Measurements from ENCODE around the gene ZBTB21. TPM values are rescaled to one million over a fixed set of nuclear protein-coding genes. Genes with fewer than 3 reads are reported as not detected.

Gene ZBTB21
- total and polyA plus RNA-seq, 5 experiments from 2014 or later = 4.2 to 33.3 (median 6.3) TPM

DNA sequence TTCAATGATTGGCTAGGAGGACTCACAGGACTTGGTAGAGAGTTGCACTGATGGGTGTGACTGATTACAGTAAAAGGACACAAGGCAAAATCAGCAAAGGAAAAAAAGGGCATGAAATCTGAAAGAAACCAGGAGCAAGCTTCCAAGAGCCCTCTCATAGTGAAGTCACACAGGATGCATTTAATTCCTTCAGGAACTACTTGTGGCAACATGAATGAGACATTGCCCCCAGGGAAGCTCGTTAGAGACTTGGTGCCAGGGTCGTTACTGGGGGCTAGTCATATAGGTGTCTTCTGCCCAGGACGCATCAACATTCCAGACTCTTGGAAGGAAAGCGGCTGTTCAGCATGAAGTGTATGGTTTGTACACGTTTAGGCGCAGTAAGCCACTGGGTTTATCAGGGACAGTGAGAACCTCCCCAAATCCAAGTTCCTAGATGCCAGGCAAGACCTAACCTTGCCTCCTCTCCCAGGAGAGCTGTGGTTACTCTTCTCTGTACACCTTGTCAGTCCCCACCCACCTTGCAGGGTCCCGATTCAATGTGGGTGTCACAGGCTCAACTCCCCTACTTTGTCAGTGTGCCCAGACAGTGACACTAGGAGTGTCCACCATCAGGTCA, 30.3 kb downstream of the ZBTB21 start:
- Mint-ChIP-seq H3K27me3 (no peaks in the 10 kb centered on the region), H3K4me3 (no peak overlapping the region), H3K9me3 (peaks cover 0 to 27% (median 11%) of the 10 kb centered on the region in 9 donors), H3K36me3 (peaks cover 0 to 11% (median 6%) of the 10 kb centered on the region in 3 donors), H3K27ac (no peak overlapping the region), H3K4me1 (peaks cover under 1 to 4% (median 3%) of the 10 kb centered on the region in 4 donors)
- DNase-seq (no peak), ATAC-seq (no peak)
- POLR2A ChIA-PET = no interaction called here

- no peak for DNase-seq
- no peak overlapping the region for H3K4me3 Mint-ChIP-seq
- H3K27ac Mint-ChIP-seq = no peak overlapping the region
- H3K36me3 Mint-ChIP-seq = peaks cover 0 to 11% (median 6%) of the 10 kb centered on the region in 3 donors
- POLR2A ChIA-PET = no interaction called here
- ATAC-seq = no peak
- H3K9me3 Mint-ChIP-seq = peaks cover 0 to 27% (median 11%) of the 10 kb centered on the region in 9 donors
- H3K27me3 Mint-ChIP-seq = no peaks in the 10 kb centered on the region
- H3K4me1 Mint-ChIP-seq = peaks cover 5 to 9% (median 8%) of the 10 kb centered on the region in 4 donors
These were observed 30.8 kb downstream of the ZBTB21 start for GRCh38 chr21:41979335-41979734.

GRCh38 chr21:41977034-41977950, 32.9 kb downstream of the ZBTB21 start:
- H3K9me3 Mint-ChIP-seq = peaks cover 0 to 13% (median 4%) of the 10 kb centered on the region in 9 donors
- H3K4me3 Mint-ChIP-seq = no peak overlapping the region
- peaks cover 11 to 20% (median 15%) of the 10 kb centered on the region in 4 donors for H3K4me1 Mint-ChIP-seq
- H3K27me3 Mint-ChIP-seq = no peaks in the 10 kb centered on the region
- POLR2A ChIA-PET = interaction anchor here (0.6 kb wide), 1 partner anchor 208 kb away, joined by 3 read pairs; no protein-coding TSS in a partner anchor
- peak in 1 of 10 donors; percentile 30 for DNase-seq
- H3K36me3 Mint-ChIP-seq = peaks cover 0 to 8% (median 2%) of the 10 kb centered on the region in 3 donors
- ATAC-seq = no peak
- H3K27ac Mint-ChIP-seq = peak overlapping the region in 1 of 10 donors; percentile 52

GRCh38 chr21:41976611-41977010, 33.5 kb downstream of the ZBTB21 start:
- no peak for ATAC-seq
- POLR2A ChIA-PET = no interaction called here
- Mint-ChIP-seq H3K4me1 (peaks cover 11 to 20% (median 15%) of the 10 kb centered on the region in 4 donors), H3K36me3 (peaks cover 0 to 6% (median 2%) of the 10 kb centered on the region in 3 donors), H3K4me3 (no peak overlapping the region), H3K9me3 (peaks cover 0 to 9% (median 4%) of the 10 kb centered on the region in 9 donors), H3K27me3 (no peaks in the 10 kb centered on the region), H3K27ac (no peak overlapping the region)
- DNase-seq = peak in 1 of 10 donors; percentile 45

- Mint-ChIP-seq H3K36me3 (peaks cover 0 to 6% (median 2%) of the 10 kb centered on the region in 3 donors), H3K4me1 (peaks cover 11 to 20% (median 15%) of the 10 kb centered on the region in 4 donors), H3K4me3 (peak overlapping the region in 1 of 10 donors; percentile 29), H3K27me3 (no peaks in the 10 kb centered on the region), H3K9me3 (peaks cover 0 to 9% (median 4%) of the 10 kb centered on the region in 9 donors), H3K27ac (peak overlapping the region in 1 of 10 donors; percentile 34)
- POLR2A ChIA-PET = interaction anchor here (1.0 kb wide), 1 partner anchor 9 kb away, joined by 3 read pairs; no protein-coding TSS in a partner anchor
- no peak for ATAC-seq
- peak in 1 of 10 donors; percentile 37 for DNase-seq
These were observed 34.5 kb downstream of the ZBTB21 start for GRCh38 chr21:41975391-41976272.

DNA sequence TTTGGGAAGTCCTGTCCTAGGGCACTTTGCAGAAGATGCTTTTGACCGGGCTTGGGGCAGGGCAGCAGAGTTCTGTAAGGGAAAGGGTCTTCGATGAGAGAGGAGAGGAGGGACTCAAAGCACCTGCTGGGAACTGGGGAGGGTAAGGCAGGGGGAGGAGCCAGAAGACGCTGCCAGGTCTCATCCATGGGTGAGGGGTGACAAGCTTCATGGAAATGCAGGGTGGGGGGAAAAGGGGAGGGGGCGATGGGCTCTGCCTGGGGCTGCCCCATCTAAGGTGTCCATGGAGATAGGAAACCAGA, 35.5 kb downstream of the ZBTB21 start:
- peak overlapping the region in 3 of 10 donors; percentile 18 to 74 (median 63) for H3K4me3 Mint-ChIP-seq
- H3K36me3 Mint-ChIP-seq = peaks cover 0 to 6% (median 2%) of the 10 kb centered on the region in 3 donors
- no peaks in the 10 kb centered on the region for H3K27me3 Mint-ChIP-seq
- POLR2A ChIA-PET = no interaction called here
- peaks cover 0 to 9% (median 4%) of the 10 kb centered on the region in 9 donors for H3K9me3 Mint-ChIP-seq
- ATAC-seq (no peak), DNase-seq (peak in 1 of 10 donors; percentile 14)
- H3K27ac Mint-ChIP-seq = peak overlapping the region in 4 of 10 donors; percentile 60 to 86 (median 76)
- H3K4me1 Mint-ChIP-seq = peaks cover 11 to 20% (median 15%) of the 10 kb centered on the region in 4 donors

GRCh38 chr21:41973861-41974751, 36.1 kb downstream of the ZBTB21 start:
- peak overlapping the region in 8 of 10 donors; percentile 16 to 91 (median 83) for H3K27ac Mint-ChIP-seq

GRCh38 chr21:41973427-41973831, 36.7 kb downstream of the ZBTB21 start:
- Mint-ChIP-seq H3K4me1 (peaks cover 11 to 20% (median 15%) of the 10 kb centered on the region in 4 donors), H3K9me3 (peaks cover 0 to 4% (median 0%) of the 10 kb centered on the region in 9 donors), H3K27me3 (no peaks in the 10 kb centered on the region), H3K36me3 (peaks cover 0 to 2% (median 0%) of the 10 kb centered on the region in 3 donors), H3K27ac (peak overlapping the region in 1 of 10 donors; percentile 82), H3K4me3 (peak overlapping the region in 2 of 10 donors; percentile 57 to 74)
- DNase-seq (peak in 1 of 10 donors; percentile 8), ATAC-seq (no peak)
- POLR2A ChIA-PET = no interaction called here

More at GRCh38 chr21:41973861-41974751, 36.1 kb downstream of the ZBTB21 start:
- Mint-ChIP-seq H3K36me3 (peaks cover 0 to 2% (median 2%) of the 10 kb centered on the region in 3 donors), H3K4me1 (peaks cover 11 to 20% (median 15%) of the 10 kb centered on the region in 4 donors), H3K4me3 (peak overlapping the region in 9 of 10 donors; percentile 40 to 74 (median 60)), H3K27me3 (no peaks in the 10 kb centered on the region), H3K9me3 (peaks cover 0 to 4% (median 2%) of the 10 kb centered on the region in 9 donors)
- DNase-seq (peak in 4 of 10 donors; percentile 6 to 60 (median 20)), ATAC-seq (peak; percentile 65 to 80)
- POLR2A ChIA-PET = no interaction called here

- Mint-ChIP-seq H3K4me1 (peaks cover 11 to 20% (median 15%) of the 10 kb centered on the region in 4 donors), H3K36me3 (peaks cover 0 to 2% (median 0%) of the 10 kb centered on the region in 3 donors), H3K27ac (peak overlapping the region in 1 of 10 donors; percentile 16), H3K9me3 (peaks cover 0 to 4% (median 0%) of the 10 kb centered on the region in 9 donors), H3K4me3 (no peak overlapping the region), H3K27me3 (no peaks in the 10 kb centered on the region)
- ATAC-seq = no peak
- POLR2A ChIA-PET = no interaction called here
- peak in 1 of 10 donors; percentile 23 for DNase-seq
These were observed 37.5 kb downstream of the ZBTB21 start for GRCh38 chr21:41972511-41973205.

GRCh38 chr21:41971891-41972290, 38.3 kb downstream of the ZBTB21 start:
- Mint-ChIP-seq H3K27me3 (no peaks in the 10 kb centered on the region), H3K27ac (no peak overlapping the region), H3K9me3 (peaks cover 0 to 4% (median 0%) of the 10 kb centered on the region in 9 donors), H3K4me1 (peaks cover 11 to 20% (median 15%) of the 10 kb centered on the region in 4 donors), H3K4me3 (no peak overlapping the region), H3K36me3 (peaks cover 0 to 2% (median 0%) of the 10 kb centered on the region in 3 donors)
- DNase-seq (no peak), ATAC-seq (no peak)
- POLR2A ChIA-PET = no interaction called here
